Measurements from ENCODE around the gene WNK1. TPM values are rescaled to one million over a fixed set of nuclear protein-coding genes. Genes with fewer than 3 reads are reported as not detected.

Gene WNK1
- total and polyA plus RNA-seq, 2 donors (not counting 3 experiments of a cell fraction or from before 2014, with no cell fraction given) = 46.3 to 108 TPM

DNA sequence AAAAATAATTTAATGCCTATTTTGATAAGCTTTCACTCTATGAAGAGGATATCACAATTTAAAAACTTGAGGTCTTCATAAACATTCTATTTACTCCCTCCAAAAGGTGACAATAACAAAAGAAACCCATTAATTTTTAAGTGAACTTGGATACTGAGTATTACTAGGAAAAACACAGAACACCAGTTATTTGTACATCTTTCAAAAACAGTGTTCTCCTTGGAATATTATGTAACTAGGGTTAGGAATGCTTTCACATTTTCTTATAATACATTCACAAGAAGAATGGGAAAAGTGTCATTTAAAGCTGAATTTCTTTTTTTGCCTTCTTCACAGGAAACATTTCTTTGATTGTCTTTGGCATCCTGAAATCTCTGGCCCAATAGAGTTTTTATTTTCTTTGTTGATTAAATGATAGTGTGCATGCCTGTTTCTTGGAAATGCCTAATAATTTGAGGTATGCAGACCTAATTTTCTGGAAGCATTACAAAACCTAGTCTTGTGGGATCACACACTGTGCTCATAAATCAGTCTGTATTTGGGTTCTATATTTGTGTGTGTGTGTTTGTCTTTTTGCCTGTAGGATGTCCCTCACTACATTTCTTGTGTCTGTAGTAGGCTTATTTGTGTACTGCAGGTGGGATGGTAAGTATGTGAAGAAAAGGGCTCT is 76.5 kb downstream of the WNK1 start:
- Histone ChIP-seq H3K27me3 (ENCODE audit: control insufficient read depth in 2 of 2, insufficient read depth in 2 of 2, low read length in 2 of 2) (no peaks in the 10 kb centered on the region), H3K36me3 (ENCODE audit: control insufficient read depth in 2 of 2, extremely low read depth in 1 of 2, insufficient read depth in 2 of 2, low read length in 2 of 2) (peaks cover 7 to 10% of the 10 kb centered on the region in 2 experiments), H3K9ac (replicated peaks; ENCODE audit: extremely low read depth, insufficient read depth, low read length) (no peak overlapping the region), H3K9me3 (replicated peaks; ENCODE audit: control insufficient read depth, insufficient read depth, low read length) (no peaks in the 10 kb centered on the region), H4K20me1 (replicated peaks; ENCODE audit: control insufficient read depth, extremely low read depth, insufficient read depth, low read length) (peaks cover 5% of the 10 kb centered on the region), H2AFZ (ENCODE audit: low read depth, low read length) (no peak overlapping the region), H3K4me3 (replicated peaks in 1 of 3; ENCODE audit: insufficient read depth in 1 of 3, low read depth in 1 of 3, low read length in 3 of 3) (no peak overlapping the region), H3K9me1 (replicated peaks; ENCODE audit: control insufficient read depth, extremely low read depth, insufficient read depth, low read length) (no peaks in the 10 kb centered on the region), H3K4me1 (ENCODE audit: control insufficient read depth, extremely low read depth, insufficient read depth, low read length) (no peaks in the 10 kb centered on the region), H3K4me2 (ENCODE audit: insufficient read depth, low read length) (no peak overlapping the region), H3K79me2 (ENCODE audit: control insufficient read depth, insufficient read depth, low read length) (peaks cover 9% of the 10 kb centered on the region), H3K27ac (ENCODE audit: insufficient read depth, low read depth, low read length) (no peak overlapping the region)
- ChIA-PET POLR2A (no interaction called here), CTCF (interaction anchor here (1.3 to 1.5 kb wide), 2 partner anchors 13 to 252 kb away, joined by 3 to 4 read pairs; no protein-coding TSS in a partner anchor)
- intact Hi-C loops (cut with micrococcal nuclease) (no loop called here), dilution Hi-C loops (cut with MboI; ENCODE audit: extremely low pct_ligation_motif_present, low sequenced_read_pairs) (no loop called here)
- DNase-seq (ENCODE audit: low read depth, low spot score) = no peak
- TF ChIP-seq, protein P1, sequence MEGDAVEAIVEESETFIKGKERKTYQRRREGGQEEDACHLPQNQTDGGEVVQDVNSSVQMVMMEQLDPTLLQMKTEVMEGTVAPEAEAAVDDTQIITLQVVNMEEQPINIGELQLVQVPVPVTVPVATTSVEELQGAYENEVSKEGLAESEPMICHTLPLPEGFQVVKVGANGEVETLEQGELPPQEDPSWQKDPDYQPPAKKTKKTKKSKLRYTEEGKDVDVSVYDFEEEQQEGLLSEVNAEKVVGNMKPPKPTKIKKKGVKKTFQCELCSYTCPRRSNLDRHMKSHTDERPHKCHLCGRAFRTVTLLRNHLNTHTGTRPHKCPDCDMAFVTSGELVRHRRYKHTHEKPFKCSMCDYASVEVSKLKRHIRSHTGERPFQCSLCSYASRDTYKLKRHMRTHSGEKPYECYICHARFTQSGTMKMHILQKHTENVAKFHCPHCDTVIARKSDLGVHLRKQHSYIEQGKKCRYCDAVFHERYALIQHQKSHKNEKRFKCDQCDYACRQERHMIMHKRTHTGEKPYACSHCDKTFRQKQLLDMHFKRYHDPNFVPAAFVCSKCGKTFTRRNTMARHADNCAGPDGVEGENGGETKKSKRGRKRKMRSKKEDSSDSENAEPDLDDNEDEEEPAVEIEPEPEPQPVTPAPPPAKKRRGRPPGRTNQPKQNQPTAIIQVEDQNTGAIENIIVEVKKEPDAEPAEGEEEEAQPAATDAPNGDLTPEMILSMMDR (IDR thresholded peaks at IDR 0.05; ENCODE audit: extremely low read depth in 1 of 2, insufficient read depth in 1 of 2, low read depth in 1 of 2, low read length in 2 of 2) = no peak
- TF ChIP-seq FOS (IDR thresholded peaks at IDR 0.05; ENCODE audit: borderline replicate concordance, insufficient read depth, low read length) (no peak), JUN (IDR thresholded peaks at IDR 0.05; ENCODE audit: borderline replicate concordance, insufficient read depth, insufficient read length, low read depth) (no peak), EZH2 (IDR thresholded peaks at IDR 0.05; ENCODE audit: borderline replicate concordance, low read depth, low read length, severe bottlenecking) (no peak), POLR2AphosphoS5 (IDR thresholded peaks at IDR 0.05; ENCODE audit: insufficient read depth, low read depth, low read length) (no peak), POLR2A (IDR thresholded peaks at IDR 0.05; ENCODE audit: low read depth, low read length) (no peak), GATA2 (IDR thresholded peaks at IDR 0.05; ENCODE audit: insufficient read depth, insufficient read length, low read depth, low read length) (no peak), MYC (IDR thresholded peaks at IDR 0.05; ENCODE audit: low read depth, low read length) (no peak)
- TF ChIP-seq, protein P2, sequence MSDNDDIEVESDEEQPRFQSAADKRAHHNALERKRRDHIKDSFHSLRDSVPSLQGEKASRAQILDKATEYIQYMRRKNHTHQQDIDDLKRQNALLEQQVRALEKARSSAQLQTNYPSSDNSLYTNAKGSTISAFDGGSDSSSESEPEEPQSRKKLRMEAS (IDR thresholded peaks at IDR 0.05; ENCODE audit: insufficient read depth, insufficient read length) = no peak
- no TSS peak for BruUV-seq (replicated peaks)
- FAIRE-seq = no peak

All from endothelial cell of umbilical vein (primary cell).